Measurements from ENCODE around the gene OSBPL9.

Gene OSBPL9

DNA sequence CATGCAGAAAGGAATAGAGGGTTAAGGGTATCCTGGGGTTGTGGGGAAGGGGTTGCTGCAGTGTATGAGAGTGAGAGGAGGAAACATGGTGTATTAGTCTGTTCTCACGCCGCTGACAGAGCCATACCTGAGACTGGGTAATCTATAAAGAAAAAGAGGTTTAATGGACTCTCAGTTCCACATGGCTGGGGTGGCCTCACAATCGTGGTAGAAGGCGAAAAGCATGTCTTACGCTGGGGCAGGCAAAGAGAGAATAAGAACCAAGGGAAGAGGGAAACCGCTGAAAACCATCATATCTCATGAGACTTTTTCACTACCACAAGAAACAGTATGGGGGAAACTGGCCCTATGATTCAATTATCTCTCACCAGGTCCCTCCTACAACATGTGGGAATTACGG lies 17.7 kb downstream of the OSBPL9 start:
- Histone ChIP-seq H3K36me3 (0 out of 2 replicates have a peak, but pooled peaks cover 2% of the 10 kb centered on the region), H3K4me3 (ENCODE audit: low read depth, low read length) (no peak overlapping the region), H3K27me3 (ENCODE audit: insufficient read depth, low read depth, severe bottlenecking) (no peaks in the 10 kb centered on the region), H3K27ac (no peak overlapping the region), H3K9me3 (ENCODE audit: severe bottlenecking) (no peaks in the 10 kb centered on the region)
- no peak for DNase-seq
- TF ChIP-seq, protein P1, sequence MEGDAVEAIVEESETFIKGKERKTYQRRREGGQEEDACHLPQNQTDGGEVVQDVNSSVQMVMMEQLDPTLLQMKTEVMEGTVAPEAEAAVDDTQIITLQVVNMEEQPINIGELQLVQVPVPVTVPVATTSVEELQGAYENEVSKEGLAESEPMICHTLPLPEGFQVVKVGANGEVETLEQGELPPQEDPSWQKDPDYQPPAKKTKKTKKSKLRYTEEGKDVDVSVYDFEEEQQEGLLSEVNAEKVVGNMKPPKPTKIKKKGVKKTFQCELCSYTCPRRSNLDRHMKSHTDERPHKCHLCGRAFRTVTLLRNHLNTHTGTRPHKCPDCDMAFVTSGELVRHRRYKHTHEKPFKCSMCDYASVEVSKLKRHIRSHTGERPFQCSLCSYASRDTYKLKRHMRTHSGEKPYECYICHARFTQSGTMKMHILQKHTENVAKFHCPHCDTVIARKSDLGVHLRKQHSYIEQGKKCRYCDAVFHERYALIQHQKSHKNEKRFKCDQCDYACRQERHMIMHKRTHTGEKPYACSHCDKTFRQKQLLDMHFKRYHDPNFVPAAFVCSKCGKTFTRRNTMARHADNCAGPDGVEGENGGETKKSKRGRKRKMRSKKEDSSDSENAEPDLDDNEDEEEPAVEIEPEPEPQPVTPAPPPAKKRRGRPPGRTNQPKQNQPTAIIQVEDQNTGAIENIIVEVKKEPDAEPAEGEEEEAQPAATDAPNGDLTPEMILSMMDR (IDR thresholded peaks at IDR 0.05; ENCODE audit: low read depth, low read length): no peak

DNA sequence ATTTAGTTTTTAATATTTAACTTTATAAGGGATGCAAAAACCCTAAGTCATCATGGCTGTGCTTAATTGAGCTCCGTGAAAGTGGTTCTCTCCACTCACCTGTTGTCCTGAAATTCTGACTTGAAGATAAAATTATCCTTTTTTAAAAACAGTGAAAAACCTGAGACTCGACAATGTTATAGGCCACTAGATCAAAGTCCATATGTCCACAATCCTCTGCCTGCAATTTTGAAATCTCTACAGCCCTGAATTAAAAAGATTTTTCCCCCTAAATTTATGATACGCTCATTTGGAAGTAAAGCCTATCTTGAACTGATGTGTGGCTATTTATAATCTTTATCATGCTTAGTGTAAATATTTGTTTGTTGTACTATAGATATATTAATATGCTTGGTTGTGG lies 18.7 kb downstream of the OSBPL9 start:
- Histone ChIP-seq H3K4me3 (ENCODE audit: low read depth, low read length) (no peak overlapping the region), H3K27me3 (ENCODE audit: insufficient read depth, low read depth, severe bottlenecking) (no peaks in the 10 kb centered on the region), H3K36me3 (0 out of 2 replicates have a peak, but pooled peaks cover 2% of the 10 kb centered on the region), H3K9me3 (ENCODE audit: severe bottlenecking) (no peaks in the 10 kb centered on the region), H3K27ac (no peak overlapping the region)
- TF ChIP-seq, protein P1 (IDR thresholded peaks at IDR 0.05; ENCODE audit: low read depth, low read length): no peak
- DNase-seq: no peak

DNA sequence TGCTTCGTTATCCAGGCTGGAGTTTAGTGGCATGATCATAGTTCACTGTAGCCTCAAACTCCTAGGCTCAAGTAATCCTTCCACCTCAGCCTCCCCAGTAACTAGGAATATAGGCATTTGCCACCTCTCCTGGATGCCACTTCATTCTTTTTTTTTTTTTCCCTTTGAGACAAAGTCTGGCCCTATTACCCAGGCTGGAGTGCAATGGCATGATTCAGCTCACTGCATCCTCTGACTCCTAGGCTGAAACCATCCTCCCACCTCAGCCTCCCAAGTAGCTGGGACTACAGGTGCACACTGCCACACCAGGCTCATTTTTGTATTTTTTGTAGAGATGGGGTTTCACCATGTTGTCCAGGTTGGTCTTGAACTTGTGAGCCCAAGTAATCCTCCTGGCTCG lies 19.3 kb downstream of the OSBPL9 start:
- no peak overlapping the region for H3K27ac ChIP-seq
- TF ChIP-seq, protein P1 (IDR thresholded peaks at IDR 0.05; ENCODE audit: low read depth, low read length): no peak
- H3K27me3 ChIP-seq (ENCODE audit: insufficient read depth, low read depth, severe bottlenecking): no peaks in the 10 kb centered on the region
- no peak for DNase-seq
- no peak overlapping the region for H3K4me3 ChIP-seq (ENCODE audit: low read depth, low read length)
- H3K9me3 ChIP-seq (ENCODE audit: severe bottlenecking): no peaks in the 10 kb centered on the region
- H3K36me3 ChIP-seq: 0 out of 2 replicates have a peak, but pooled peaks cover 2% of the 10 kb centered on the region

DNA sequence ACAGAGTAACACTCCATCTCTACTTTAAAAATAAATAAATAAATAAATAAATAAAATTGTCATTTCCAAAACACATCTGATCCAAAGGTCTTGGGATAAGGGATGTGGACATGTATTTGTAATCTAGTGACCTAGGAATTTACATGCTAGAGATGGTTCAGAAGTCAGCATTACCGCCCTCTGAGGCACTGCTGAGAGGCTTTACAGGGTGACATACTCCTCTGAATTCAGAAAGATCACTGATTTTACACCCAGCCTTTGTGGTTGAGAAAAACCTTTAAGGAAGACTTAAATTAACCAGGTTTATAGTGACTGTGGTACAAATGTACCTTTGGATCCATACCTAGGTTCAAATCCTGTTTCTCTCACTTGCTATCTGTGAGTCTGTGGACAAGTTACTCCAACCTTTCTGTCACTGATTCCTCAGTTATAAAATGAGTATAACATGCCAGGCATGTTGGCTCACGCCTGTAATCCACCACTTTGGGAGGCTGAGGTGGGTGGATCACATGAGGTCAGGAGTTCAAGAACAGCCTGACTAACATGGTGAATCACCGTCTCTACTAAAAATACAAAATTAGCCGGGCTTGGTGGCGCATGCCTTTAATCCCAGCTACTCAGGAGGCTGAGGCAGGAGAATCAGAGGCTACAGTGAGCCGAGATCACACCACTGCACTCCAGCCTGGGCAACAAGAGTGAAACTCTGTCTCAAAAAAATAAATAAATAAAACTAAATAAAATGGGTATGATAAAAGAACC lies 20.1 kb downstream of the OSBPL9 start:
- H3K4me3 ChIP-seq (ENCODE audit: low read depth, low read length): no peak overlapping the region
- 0 out of 2 replicates have a peak, but pooled peaks cover 2% of the 10 kb centered on the region for H3K36me3 ChIP-seq
- TF ChIP-seq, protein P1 (IDR thresholded peaks at IDR 0.05; ENCODE audit: low read depth, low read length): no peak
- no peak overlapping the region for H3K27ac ChIP-seq
- DNase-seq: no peak
- no peaks in the 10 kb centered on the region for H3K27me3 ChIP-seq (ENCODE audit: insufficient read depth, low read depth, severe bottlenecking)
- H3K9me3 ChIP-seq (ENCODE audit: severe bottlenecking): no peaks in the 10 kb centered on the region

DNA sequence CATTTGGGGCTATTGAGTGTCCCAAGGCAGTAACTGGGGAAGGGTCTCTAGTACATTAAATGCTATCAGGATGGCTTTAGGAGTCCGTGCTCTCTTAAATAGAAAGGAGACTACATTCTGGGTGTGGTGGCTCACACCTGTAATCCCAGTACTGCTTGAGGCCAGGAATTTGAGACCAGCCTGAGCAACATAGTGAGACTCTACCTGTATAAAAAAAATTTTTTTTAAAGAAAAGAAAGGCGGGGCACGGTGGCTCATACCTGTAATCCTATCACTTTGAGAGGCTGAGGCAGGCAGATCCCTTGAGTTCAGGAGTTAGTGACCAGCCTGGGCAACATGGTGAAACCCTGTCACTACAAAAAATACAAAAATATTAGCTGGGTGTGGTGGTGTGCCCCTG lies 21.5 kb downstream of the OSBPL9 start:
- Histone ChIP-seq H3K27me3 (ENCODE audit: insufficient read depth, low read depth, severe bottlenecking) (no peaks in the 10 kb centered on the region), H3K36me3 (0 out of 2 replicates have a peak, but pooled peaks cover 2% of the 10 kb centered on the region), H3K9me3 (ENCODE audit: severe bottlenecking) (no peaks in the 10 kb centered on the region), H3K4me3 (ENCODE audit: low read depth, low read length) (no peak overlapping the region), H3K27ac (no peak overlapping the region)
- TF ChIP-seq, protein P1 (IDR thresholded peaks at IDR 0.05; ENCODE audit: low read depth, low read length): no peak
- no peak for DNase-seq
